Endodermal cell (in vitro differentiated cells): Measurements from ENCODE around the gene KCNG2. TPM values are rescaled to one million over a fixed set of nuclear protein-coding genes. Genes with fewer than 3 reads are reported as not detected.
"Not testable (repeated sequence)": the region's sequence is repeated elsewhere in the genome, so short reads cannot be mapped to it uniquely, and the experiment has no call there.

Experiments used
- DNase-seq: peaks from one replicate; pipeline ENCODE4 v3.0.0-alpha.2; 2017
- H3K27ac ChIP-seq: 2 replicates; pipeline ENCODE4 v1.5.1; 2013; ENCODE audit warnings: mild to moderate bottlenecking, low read depth, low read length, moderate library complexity
- H3K27me3 ChIP-seq: 2 replicates; pipeline ENCODE4 v1.6.1; 2013; ENCODE audit warnings: mild to moderate bottlenecking, low read length, moderate library complexity; ENCODE audit not compliant: insufficient read depth, control insufficient read depth, poor library complexity, severe bottlenecking
- H3K36me3 ChIP-seq: 2 replicates; pipeline ENCODE4 v1.7.0; 2013; ENCODE audit warnings: mild to moderate bottlenecking, low read length, moderate library complexity; ENCODE audit not compliant: control insufficient read depth, insufficient read depth
- H3K4me1 ChIP-seq: one replicate; pipeline ENCODE4 v1.7.0; 2013; ENCODE audit warnings: low read length; ENCODE audit not compliant: control insufficient read depth, insufficient read depth
- H3K4me3 ChIP-seq: 2 replicates; pipeline ENCODE4 v1.5.1; 2013; ENCODE audit warnings: mild to moderate bottlenecking, low read length, moderate library complexity
- H3K9ac ChIP-seq: 2 replicates; pipeline ENCODE4 v1.6.1; 2013; ENCODE audit warnings: mild to moderate bottlenecking, low read length, moderate library complexity; ENCODE audit not compliant: poor library complexity, severe bottlenecking; ENCODE audit errors: extremely low read depth
- H3K9me3 ChIP-seq: 2 replicates; pipeline ENCODE4 v1.6.1; 2013; ENCODE audit warnings: mild to moderate bottlenecking, low read length, moderate library complexity; ENCODE audit not compliant: control insufficient read depth
- H3K27ac Mint-ChIP-seq: 2 replicates; pipeline ENCODE4 v1.8.0; 2020; ENCODE audit warnings: mixed read lengths
- H3K27me3 Mint-ChIP-seq: 2 replicates; pipeline ENCODE4 v1.8.0; 2021; ENCODE audit warnings: mild to moderate bottlenecking, mixed read lengths; ENCODE audit not compliant: insufficient read depth
- H3K36me3 Mint-ChIP-seq: 2 replicates; pipeline ENCODE4 v1.8.0; 2020; ENCODE audit warnings: low read depth, mixed read lengths
- H3K4me1 Mint-ChIP-seq: 2 replicates; pipeline ENCODE4 v1.8.0; 2020; ENCODE audit warnings: mixed read lengths
- H3K4me3 Mint-ChIP-seq: 2 replicates; pipeline ENCODE4 v1.8.0; 2020; ENCODE audit warnings: mild to moderate bottlenecking, moderate library complexity, mixed read lengths
- H3K9me3 Mint-ChIP-seq: 2 replicates; pipeline ENCODE4 v1.8.0; 2020; ENCODE audit warnings: mild to moderate bottlenecking, mixed read lengths
- WGBS, 2 experiments: methylation state at CpG; one replicate each; pipeline versions ENCODE4 v1.1.5 to v1.1.7; 2013; ENCODE audit warnings: missing lambda C conversion rate in 2 of 2, mixed read lengths in 1 of 2; ENCODE audit not compliant: insufficient coverage in 1 of 2, insufficient read length in 1 of 2; 5-methylcytosine and 5-hydroxymethylcytosine counted together
- total RNA-seq, 2 donors: library from RNA; stranded (reverse); fragmentation: NEBNext Ultra II Directional in 1 of 2; extraction: Animal tissue kit (Norgen Biotek cat#: 25700) in 1 of 2; gene quantifications; 2 replicates in 1 of 2; 3 replicates in 1 of 2; pipeline ENCODE4 v1.2.1, GENCODE V29; 2021
- TF ChIP-seq, protein P1 (sequence below): fragments of 200-600 bp; sonication (generic); conservative IDR thresholded peaks from 2 replicates; pipeline ENCODE4 v1.5.0; 2021; ENCODE audit warnings: antibody characterized with exemption, mild to moderate bottlenecking

KCNG2 gene
- total RNA-seq, 2 donors from 2014 or later, result not detected

DNA sequence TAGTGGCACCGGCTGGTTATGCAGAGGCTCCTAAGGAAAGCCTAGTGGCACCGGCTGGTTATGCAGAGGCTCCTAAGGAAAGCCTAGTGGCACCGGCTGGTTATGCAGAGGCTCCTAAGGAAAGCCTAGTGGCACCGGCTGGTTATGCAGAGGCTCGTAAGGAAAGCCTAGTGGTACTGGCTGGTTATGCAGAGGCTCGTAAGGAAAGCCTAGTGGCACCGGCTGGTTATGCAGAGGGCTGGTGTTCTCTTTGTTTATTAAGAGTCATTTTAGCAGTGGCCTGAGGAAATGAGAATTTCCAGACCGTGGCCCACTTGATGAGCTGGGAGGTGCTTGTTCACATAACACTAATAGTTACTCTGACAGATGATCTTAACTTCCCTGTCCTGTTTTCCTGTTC, 44.8 kb upstream of the KCNG2 start:
- peaks cover 50% of the 10 kb centered on the region for H3K36me3 Mint-ChIP-seq
- H3K27ac Mint-ChIP-seq, DNase-seq, H3K9me3 ChIP-seq, H3K9ac ChIP-seq, H3K4me3 Mint-ChIP-seq, H3K4me1 Mint-ChIP-seq, H3K27me3 ChIP-seq, H3K4me1 ChIP-seq, H3K4me3 ChIP-seq, H3K27me3 Mint-ChIP-seq, H3K9me3 Mint-ChIP-seq, H3K27ac ChIP-seq: not testable (repeated sequence)
- TF ChIP-seq, protein P1, sequence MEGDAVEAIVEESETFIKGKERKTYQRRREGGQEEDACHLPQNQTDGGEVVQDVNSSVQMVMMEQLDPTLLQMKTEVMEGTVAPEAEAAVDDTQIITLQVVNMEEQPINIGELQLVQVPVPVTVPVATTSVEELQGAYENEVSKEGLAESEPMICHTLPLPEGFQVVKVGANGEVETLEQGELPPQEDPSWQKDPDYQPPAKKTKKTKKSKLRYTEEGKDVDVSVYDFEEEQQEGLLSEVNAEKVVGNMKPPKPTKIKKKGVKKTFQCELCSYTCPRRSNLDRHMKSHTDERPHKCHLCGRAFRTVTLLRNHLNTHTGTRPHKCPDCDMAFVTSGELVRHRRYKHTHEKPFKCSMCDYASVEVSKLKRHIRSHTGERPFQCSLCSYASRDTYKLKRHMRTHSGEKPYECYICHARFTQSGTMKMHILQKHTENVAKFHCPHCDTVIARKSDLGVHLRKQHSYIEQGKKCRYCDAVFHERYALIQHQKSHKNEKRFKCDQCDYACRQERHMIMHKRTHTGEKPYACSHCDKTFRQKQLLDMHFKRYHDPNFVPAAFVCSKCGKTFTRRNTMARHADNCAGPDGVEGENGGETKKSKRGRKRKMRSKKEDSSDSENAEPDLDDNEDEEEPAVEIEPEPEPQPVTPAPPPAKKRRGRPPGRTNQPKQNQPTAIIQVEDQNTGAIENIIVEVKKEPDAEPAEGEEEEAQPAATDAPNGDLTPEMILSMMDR, result peak; percentile 52
- WGBS, 2 experiments, result 86 to 93% methylated on average over 1 to 6 of the region's 8 CpGs
- peaks cover 26% of the 10 kb centered on the region for H3K36me3 ChIP-seq

DNA sequence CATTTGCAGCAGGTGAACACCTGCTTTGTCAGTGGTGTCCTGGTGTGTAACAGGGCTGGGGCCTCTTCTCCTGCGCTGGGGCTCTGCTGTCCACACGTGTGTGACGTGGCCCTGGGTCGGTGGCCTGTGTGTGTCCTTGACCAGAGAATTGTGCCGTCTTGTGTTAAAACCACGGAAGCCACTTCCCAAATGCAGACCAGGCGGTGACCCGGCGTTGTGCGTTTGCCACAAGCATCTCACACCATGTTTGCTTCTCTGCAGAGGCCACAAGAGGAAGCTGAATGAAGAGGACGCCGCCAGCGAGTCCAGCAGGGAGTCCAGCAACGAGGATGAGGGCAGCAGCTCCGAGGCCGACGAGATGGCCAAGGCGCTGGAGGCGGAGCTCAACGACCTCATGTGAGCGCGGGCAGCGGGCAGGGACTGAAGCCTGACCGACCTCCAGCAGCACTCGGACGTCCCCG, 44.3 kb upstream of the KCNG2 start:
- Mint-ChIP-seq H3K27me3 (no peaks in the 10 kb centered on the region), H3K4me1 (no peaks in the 10 kb centered on the region), H3K27ac (no peak overlapping the region), H3K9me3 (no peaks in the 10 kb centered on the region), H3K36me3 (peaks cover 50% of the 10 kb centered on the region), H3K4me3 (no peak overlapping the region)
- TF ChIP-seq, protein P1, result no peak
- WGBS, 2 experiments, result 92 to 96% methylated on average over 16 to 27 of the region's 27 CpGs
- Histone ChIP-seq H3K9ac (no peak overlapping the region), H3K9me3 (no peaks in the 10 kb centered on the region), H3K4me1 (no peaks in the 10 kb centered on the region), H3K36me3 (peaks cover 26% of the 10 kb centered on the region), H3K4me3 (no peak overlapping the region), H3K27ac (no peak overlapping the region), H3K27me3 (no peaks in the 10 kb centered on the region)
- no peak for DNase-seq

DNA sequence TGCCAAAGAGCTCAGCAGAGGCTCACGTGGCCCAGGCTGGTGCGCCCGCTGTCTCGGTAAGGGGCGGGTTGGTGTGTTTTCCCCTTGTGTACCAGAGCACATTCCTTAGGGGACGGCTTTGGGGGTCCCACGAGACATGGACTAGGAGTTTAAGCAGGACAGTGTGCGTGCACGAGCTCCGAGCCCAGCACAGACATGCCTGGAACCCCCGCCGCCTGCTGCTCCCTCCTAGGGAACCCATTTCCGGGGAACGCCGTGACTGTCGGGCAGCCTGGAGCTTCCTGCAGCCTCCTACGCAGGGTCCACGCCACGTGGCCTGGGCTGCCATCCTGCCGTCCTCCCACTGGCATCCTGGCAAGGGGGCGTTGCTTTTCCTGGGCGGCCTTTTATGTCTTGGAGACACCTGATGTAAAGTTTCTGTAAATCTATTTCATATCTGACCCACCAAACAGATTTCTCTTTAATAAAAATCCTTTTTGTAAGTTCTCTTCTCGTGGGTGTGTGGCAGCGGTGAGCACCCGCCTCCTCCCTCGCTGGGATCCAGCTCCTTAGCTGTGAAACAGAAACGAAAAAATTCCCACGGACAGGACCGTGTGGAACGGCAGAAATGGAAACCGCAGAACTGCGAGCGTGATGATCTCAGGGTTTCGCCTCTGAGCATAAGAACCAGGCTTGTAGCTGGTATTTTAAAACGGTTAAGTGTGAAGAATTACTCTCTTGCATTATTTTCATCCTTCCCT, 43.5 kb upstream of the KCNG2 start:
- Mint-ChIP-seq H3K4me3 (no peak overlapping the region), H3K4me1 (no peaks in the 10 kb centered on the region), H3K27ac (no peak overlapping the region), H3K9me3 (peaks cover 5% of the 10 kb centered on the region), H3K27me3 (no peaks in the 10 kb centered on the region), H3K36me3 (peaks cover 45% of the 10 kb centered on the region)
- Histone ChIP-seq H3K4me3 (no peak overlapping the region), H3K4me1 (no peaks in the 10 kb centered on the region), H3K36me3 (peaks cover 26% of the 10 kb centered on the region), H3K27me3 (no peaks in the 10 kb centered on the region), H3K27ac (no peak overlapping the region), H3K9me3 (no peaks in the 10 kb centered on the region), H3K9ac (no peak overlapping the region)
- TF ChIP-seq, protein P1, result no peak
- no peak for DNase-seq
- 94 to 97% methylated on average over 34 to 35 of the region's 35 CpGs for WGBS, 2 experiments
